Activated gamma-delta T cell (primary cell): ENCODE measurements around the gene EXOC4.

ENCODE experiments used
- DNase-seq: peaks from one replicate; lab custom pipeline; 2025; lab: John Stamatoyannopoulos, UW

Gene EXOC4

GRCh38 chr7:133828906-133829305, 576.0 kb downstream of the EXOC4 start:
- no peak for DNase-seq

- DNase-seq = no peak
Measured at GRCh38 chr7:133829336-133829897, 576.5 kb downstream of the EXOC4 start.

GRCh38 chr7:133830081-133830480, 577.2 kb downstream of the EXOC4 start:
- no peak for DNase-seq

GRCh38 chr7:133836666-133837065, 583.8 kb downstream of the EXOC4 start:
- no peak for DNase-seq

GRCh38 chr7:133837224-133837623, 584.3 kb downstream of the EXOC4 start:
- DNase-seq = no peak

- no peak for DNase-seq
Measured at GRCh38 chr7:133839121-133839520, 586.2 kb downstream of the EXOC4 start.

- DNase-seq = no peak
Measured at GRCh38 chr7:133843341-133843740, 590.5 kb downstream of the EXOC4 start.

- no peak for DNase-seq
Measured at GRCh38 chr7:133845005-133845404, 592.1 kb downstream of the EXOC4 start.

GRCh38 chr7:133846203-133846945, 593.5 kb downstream of the EXOC4 start:
- DNase-seq = no peak

- DNase-seq = no peak
Measured at GRCh38 chr7:133850497-133851280, 597.8 kb downstream of the EXOC4 start.

GRCh38 chr7:133851411-133851810, 598.5 kb downstream of the EXOC4 start:
- no peak for DNase-seq

GRCh38 chr7:133853706-133854276, 600.9 kb downstream of the EXOC4 start:
- no peak for DNase-seq

GRCh38 chr7:133854739-133855138, 601.9 kb downstream of the EXOC4 start:
- DNase-seq = no peak

GRCh38 chr7:133857376-133858119, 604.7 kb downstream of the EXOC4 start:
- no peak for DNase-seq

- no peak for DNase-seq
Measured at GRCh38 chr7:133858311-133858710, 605.4 kb downstream of the EXOC4 start.

GRCh38 chr7:133859231-133859630, 606.4 kb downstream of the EXOC4 start:
- DNase-seq = no peak

GRCh38 chr7:133859871-133860450, 607.1 kb downstream of the EXOC4 start:
- no peak for DNase-seq

GRCh38 chr7:133860628-133861335, 607.9 kb downstream of the EXOC4 start:
- no peak for DNase-seq

- no peak for DNase-seq
Measured at GRCh38 chr7:133861876-133862275, 609.0 kb downstream of the EXOC4 start.

- no peak for DNase-seq
Measured at GRCh38 chr7:133863362-133864061, 610.6 kb downstream of the EXOC4 start.
